ENCODE measurements around the gene PGR.
"Not testable (repeated sequence)": the region's sequence is repeated elsewhere in the genome, so short reads cannot be mapped to it uniquely, and the experiment has no call there.

Gene PGR

GRCh38 chr11:101022256-101022655, 107.4 kb downstream of the PGR start:
- H2AFZ ChIP-seq (ENCODE audit: low read depth, low read length), result no peak overlapping the region
- no peak for TF ChIP-seq EZH2 (IDR thresholded peaks at IDR 0.05; ENCODE audit: borderline replicate concordance, low read depth, low read length, severe bottlenecking)
- TF ChIP-seq CTCF (IDR thresholded peaks at IDR 0.05; ENCODE audit: borderline replicate concordance, extremely low read depth, low read length, poor library complexity, severe bottlenecking), result no peak
- H3K9me3 ChIP-seq (ENCODE audit: insufficient read depth, low read length, severe bottlenecking), result no peaks in the 10 kb centered on the region
- DNase-seq (no peak), ATAC-seq (ENCODE audit: insufficient read depth, low read depth) (no peak)
- H3K79me2 ChIP-seq (ENCODE audit: insufficient read depth, low read length), result no peaks in the 10 kb centered on the region
- no peak overlapping the region for H3K27ac ChIP-seq (ENCODE audit: low read length)
- no peaks in the 10 kb centered on the region for H3K4me1 ChIP-seq (ENCODE audit: insufficient read depth, low read length)
- no peaks in the 10 kb centered on the region for H3K36me3 ChIP-seq (ENCODE audit: insufficient read depth, low read length)
- no peak overlapping the region for H3K9ac ChIP-seq (ENCODE audit: low read depth, low read length)
- H3K27me3 ChIP-seq (ENCODE audit: insufficient read depth, low read length, poor library complexity), result no peaks in the 10 kb centered on the region
- no peak overlapping the region for H3K4me3 ChIP-seq (ENCODE audit: low read depth in 1 of 2, low read length in 2 of 2)
- H3K4me2 ChIP-seq (ENCODE audit: insufficient read depth, low read length), result no peak overlapping the region
- no peaks in the 10 kb centered on the region for H4K20me1 ChIP-seq (ENCODE audit: insufficient read depth, low read length)

GRCh38 chr11:101019870-101020269, 109.7 kb downstream of the PGR start:
- ATAC-seq (ENCODE audit: insufficient read depth, low read depth) (no peak), DNase-seq (no peak)
- no peaks in the 10 kb centered on the region for H3K36me3 ChIP-seq (ENCODE audit: insufficient read depth, low read length)
- no peak overlapping the region for H2AFZ ChIP-seq (ENCODE audit: low read depth, low read length)
- H3K9me3 ChIP-seq (ENCODE audit: insufficient read depth, low read length, severe bottlenecking), result no peaks in the 10 kb centered on the region
- no peaks in the 10 kb centered on the region for H3K79me2 ChIP-seq (ENCODE audit: insufficient read depth, low read length)
- H3K9ac ChIP-seq (ENCODE audit: low read depth, low read length), result no peak overlapping the region
- no peaks in the 10 kb centered on the region for H3K27me3 ChIP-seq (ENCODE audit: insufficient read depth, low read length, poor library complexity)
- H3K27ac ChIP-seq (ENCODE audit: low read length), result no peak overlapping the region
- H3K4me3 ChIP-seq (ENCODE audit: low read depth in 1 of 2, low read length in 2 of 2), result no peak overlapping the region
- TF ChIP-seq EZH2 (IDR thresholded peaks at IDR 0.05; ENCODE audit: borderline replicate concordance, low read depth, low read length, severe bottlenecking) (no peak), CTCF (IDR thresholded peaks at IDR 0.05; ENCODE audit: borderline replicate concordance, extremely low read depth, low read length, poor library complexity, severe bottlenecking) (no peak)
- H3K4me2 ChIP-seq (ENCODE audit: insufficient read depth, low read length), result no peak overlapping the region
- H4K20me1 ChIP-seq (ENCODE audit: insufficient read depth, low read length), result no peaks in the 10 kb centered on the region
- no peaks in the 10 kb centered on the region for H3K4me1 ChIP-seq (ENCODE audit: insufficient read depth, low read length)

GRCh38 chr11:101014600-101015285, 114.9 kb downstream of the PGR start:
- H3K4me1 ChIP-seq (ENCODE audit: insufficient read depth, low read length), result no peaks in the 10 kb centered on the region
- no peaks in the 10 kb centered on the region for H3K79me2 ChIP-seq (ENCODE audit: insufficient read depth, low read length)
- no peak overlapping the region for H3K9ac ChIP-seq (ENCODE audit: low read depth, low read length)
- no peaks in the 10 kb centered on the region for H3K36me3 ChIP-seq (ENCODE audit: insufficient read depth, low read length)
- H3K4me3 ChIP-seq (ENCODE audit: low read depth in 1 of 2, low read length in 2 of 2), result no peak overlapping the region
- no peaks in the 10 kb centered on the region for H4K20me1 ChIP-seq (ENCODE audit: insufficient read depth, low read length)
- H3K4me2 ChIP-seq (ENCODE audit: insufficient read depth, low read length), result no peak overlapping the region
- H2AFZ ChIP-seq (ENCODE audit: low read depth, low read length), result no peak overlapping the region
- DNase-seq (no peak), ATAC-seq (ENCODE audit: insufficient read depth, low read depth) (no peak)
- no peaks in the 10 kb centered on the region for H3K27me3 ChIP-seq (ENCODE audit: insufficient read depth, low read length, poor library complexity)
- TF ChIP-seq EZH2 (IDR thresholded peaks at IDR 0.05; ENCODE audit: borderline replicate concordance, low read depth, low read length, severe bottlenecking) (no peak), CTCF (IDR thresholded peaks at IDR 0.05; ENCODE audit: borderline replicate concordance, extremely low read depth, low read length, poor library complexity, severe bottlenecking) (no peak)
- no peaks in the 10 kb centered on the region for H3K9me3 ChIP-seq (ENCODE audit: insufficient read depth, low read length, severe bottlenecking)
- no peak overlapping the region for H3K27ac ChIP-seq (ENCODE audit: low read length)

GRCh38 chr11:101013702-101014101, 115.9 kb downstream of the PGR start:
- not testable (repeated sequence) for H3K4me3 ChIP-seq (ENCODE audit: low read depth in 1 of 2, low read length in 2 of 2); DNase-seq

More at GRCh38 chr11:101013702-101014101, 115.9 kb downstream of the PGR start:
- H2AFZ ChIP-seq (ENCODE audit: low read depth, low read length); H3K27me3 ChIP-seq (ENCODE audit: insufficient read depth, low read length, poor library complexity); H3K27ac ChIP-seq (ENCODE audit: low read length); H3K4me1 ChIP-seq (ENCODE audit: insufficient read depth, low read length); H3K79me2 ChIP-seq (ENCODE audit: insufficient read depth, low read length); ATAC-seq (ENCODE audit: insufficient read depth, low read depth); H4K20me1 ChIP-seq (ENCODE audit: insufficient read depth, low read length); H3K9me3 ChIP-seq (ENCODE audit: insufficient read depth, low read length, severe bottlenecking); H3K9ac ChIP-seq (ENCODE audit: low read depth, low read length); H3K36me3 ChIP-seq (ENCODE audit: insufficient read depth, low read length); H3K4me2 ChIP-seq (ENCODE audit: insufficient read depth, low read length): not testable (repeated sequence)
